ENCODE data around the gene RPS6KB2. TPM values are rescaled to one million over a fixed set of nuclear protein-coding genes. Genes with fewer than 3 reads are reported as not detected.
A peak's percentile ranks its signal among the peaks of the same experiment; 100 is the strongest.

The RPS6KB2 gene
- total and polyA plus RNA-seq, 2 donors (not counting 1 experiment from before 2014, with no cell fraction given) = 29.0 to 30.6 TPM

GRCh38 chr11:67483831-67484665 lies 55.8 kb downstream of the RPS6KB2 start:
- no peak for DNase-seq (ENCODE audit: low read depth in 2 of 2)
- no peaks in the 10 kb centered on the region for H4K20me1 ChIP-seq (ENCODE audit: control insufficient read depth, extremely low read depth, insufficient read depth, low read length)
- no peak overlapping the region for H3K27ac ChIP-seq (ENCODE audit: insufficient read depth, low read length)
- no peak overlapping the region for H3K9ac ChIP-seq (ENCODE audit: insufficient read depth, low read length)
- H3K36me3 ChIP-seq (ENCODE audit: control insufficient read depth, insufficient read depth, low read length) = peaks cover 2% of the 10 kb centered on the region
- peaks cover 7% of the 10 kb centered on the region for H3K4me1 ChIP-seq (ENCODE audit: control insufficient read depth, extremely low read depth, insufficient read depth, low read length)
- peak overlapping the region in 1 of 4 experiments; percentile 72 for H3K4me3 ChIP-seq (replicated peaks in 1 of 4; ENCODE audit: control extremely low read depth in 1 of 4, insufficient read depth in 1 of 4, low read depth in 3 of 4, low read length in 4 of 4)
- no peaks in the 10 kb centered on the region for H3K79me2 ChIP-seq (ENCODE audit: control insufficient read depth, insufficient read depth, low read length)
- no peaks in the 10 kb centered on the region for H3K27me3 ChIP-seq (ENCODE audit: control insufficient read depth, insufficient read depth, low read length)
- H3K4me2 ChIP-seq (ENCODE audit: extremely low read depth, insufficient read depth, low read length) = no peak overlapping the region
- H3K9me3 ChIP-seq (ENCODE audit: control insufficient read depth, insufficient read depth, low read depth, low read length) = no peaks in the 10 kb centered on the region
- TF ChIP-seq EZH2 (IDR thresholded peaks at IDR 0.05; ENCODE audit: low read length, missing control alignments) (no peak), CTCF (conservative IDR thresholded peaks at IDR 0.05 in 1 of 2, IDR thresholded peaks at IDR 0.05 in 1 of 2; ENCODE audit: low read depth in 1 of 2, low read length in 2 of 2) (no peak)
- H2AFZ ChIP-seq (ENCODE audit: low read length) = no peak overlapping the region

DNA sequence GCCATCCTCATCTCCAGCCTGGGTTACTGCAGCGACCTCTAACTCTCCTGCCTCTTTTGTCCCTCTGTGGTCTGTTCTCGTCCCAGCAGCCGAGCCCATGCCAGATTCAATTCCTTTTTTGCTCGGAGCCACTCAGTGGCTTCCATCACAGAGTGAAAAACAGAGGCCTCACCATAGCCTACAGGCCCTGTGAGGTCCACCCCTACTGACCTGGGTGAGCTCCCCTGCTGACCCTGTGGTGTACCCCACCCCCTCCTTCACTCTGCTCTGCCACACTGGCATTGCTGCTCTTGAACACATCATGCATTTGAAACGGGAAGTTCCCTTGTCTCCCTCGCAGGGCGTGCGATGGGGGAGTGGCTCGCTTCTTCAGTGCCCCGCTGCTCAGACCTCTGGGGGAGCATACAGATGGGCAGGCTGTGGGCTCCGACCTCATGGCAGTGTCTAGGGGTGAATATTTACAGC lies 56.6 kb downstream of the RPS6KB2 start:
- Histone ChIP-seq H3K79me2 (ENCODE audit: control insufficient read depth, insufficient read depth, low read length) (no peaks in the 10 kb centered on the region), H3K27ac (ENCODE audit: insufficient read depth, low read length) (no peak overlapping the region), H3K36me3 (ENCODE audit: control insufficient read depth, insufficient read depth, low read length) (peaks cover 2% of the 10 kb centered on the region), H3K4me3 (replicated peaks in 1 of 4; ENCODE audit: control extremely low read depth in 1 of 4, insufficient read depth in 1 of 4, low read depth in 3 of 4, low read length in 4 of 4) (no peak overlapping the region), H3K27me3 (ENCODE audit: control insufficient read depth, insufficient read depth, low read length) (no peaks in the 10 kb centered on the region), H3K4me2 (ENCODE audit: extremely low read depth, insufficient read depth, low read length) (no peak overlapping the region), H3K4me1 (ENCODE audit: control insufficient read depth, extremely low read depth, insufficient read depth, low read length) (peaks cover 7% of the 10 kb centered on the region), H3K9ac (ENCODE audit: insufficient read depth, low read length) (no peak overlapping the region), H3K9me3 (ENCODE audit: control insufficient read depth, insufficient read depth, low read depth, low read length) (no peaks in the 10 kb centered on the region), H4K20me1 (ENCODE audit: control insufficient read depth, extremely low read depth, insufficient read depth, low read length) (no peaks in the 10 kb centered on the region), H2AFZ (ENCODE audit: low read length) (no peak overlapping the region)
- TF ChIP-seq CTCF (conservative IDR thresholded peaks at IDR 0.05 in 1 of 2, IDR thresholded peaks at IDR 0.05 in 1 of 2; ENCODE audit: low read depth in 1 of 2, low read length in 2 of 2) = no peak
- TF ChIP-seq EZH2 (IDR thresholded peaks at IDR 0.05; ENCODE audit: low read length, missing control alignments) = no peak
- no peak for DNase-seq (ENCODE audit: low read depth in 2 of 2)

Other genes starting within 250 kb of the RPS6KB2 start
- 21.6 and 28.9 TPM in 2 replicates for gene GRK2, start 162.0 kb upstream of the RPS6KB2 start, total RNA-seq
- gene GRK2, start 162.0 kb upstream of the RPS6KB2 start, polyA plus RNA-seq = 20.1 and 26.3 TPM in 2 replicates
- gene ANKRD13D, start 139.2 kb upstream of the RPS6KB2 start, total RNA-seq = 31.8 and 45.4 TPM in 2 replicates
- 11.5 and 12.9 TPM in 2 replicates for gene ANKRD13D, start 139.2 kb upstream of the RPS6KB2 start, polyA plus RNA-seq
- 11.3 and 15.7 TPM in 2 replicates for gene SSH3, start 125.0 kb upstream of the RPS6KB2 start, total RNA-seq
- 6.9 and 7.5 TPM in 2 replicates for gene SSH3, start 125.0 kb upstream of the RPS6KB2 start, polyA plus RNA-seq
- 28.5 and 32.4 TPM in 2 replicates for gene POLD4, start 74.9 kb upstream of the RPS6KB2 start, total RNA-seq
- 33.3 and 36.3 TPM in 2 replicates for gene POLD4, start 74.9 kb upstream of the RPS6KB2 start, polyA plus RNA-seq
- gene CLCF1, start 54.9 kb upstream of the RPS6KB2 start, total RNA-seq = 2.3 and 3.6 TPM in 2 replicates
- 6.0 and 6.5 TPM in 2 replicates for gene CLCF1, start 54.9 kb upstream of the RPS6KB2 start, polyA plus RNA-seq
- gene RAD9A, start 36.5 kb upstream of the RPS6KB2 start, total RNA-seq = 3.8 and 6.4 TPM in 2 replicates
- 3.5 and 5.9 TPM in 2 replicates for gene RAD9A, start 36.5 kb upstream of the RPS6KB2 start, polyA plus RNA-seq
- 90.7 and 104 TPM in 2 replicates for gene PPP1CA, start 26.6 kb upstream of the RPS6KB2 start, total RNA-seq
- 135 and 218 TPM in 2 replicates for gene PPP1CA, start 26.6 kb upstream of the RPS6KB2 start, polyA plus RNA-seq
- gene TBC1D10C, start 24.4 kb upstream of the RPS6KB2 start, total RNA-seq = not detected in 2 replicates
- gene TBC1D10C, start 24.4 kb upstream of the RPS6KB2 start, polyA plus RNA-seq = 0.05 TPM in 1 of 2 replicates, not detected in the other
- gene CARNS1, start 12.8 kb upstream of the RPS6KB2 start, total RNA-seq = under 0.01 and 0.17 TPM in 2 replicates
- 0.02 and 0.05 TPM in 2 replicates for gene CARNS1, start 12.8 kb upstream of the RPS6KB2 start, polyA plus RNA-seq
- gene PTPRCAP, start 9.2 kb downstream of the RPS6KB2 start, total RNA-seq = under 0.01 and 0.17 TPM in 2 replicates
- 0.05 TPM in 1 of 2 replicates, not detected in the other for gene PTPRCAP, start 9.2 kb downstream of the RPS6KB2 start, polyA plus RNA-seq
- 88.1 and 112 TPM in 2 replicates for gene CORO1B, start 15.0 kb downstream of the RPS6KB2 start, total RNA-seq
- gene CORO1B, start 15.0 kb downstream of the RPS6KB2 start, polyA plus RNA-seq = 56.3 and 65.5 TPM in 2 replicates
- gene GPR152, start 24.2 kb downstream of the RPS6KB2 start, total RNA-seq = not detected in 2 replicates
- gene GPR152, start 24.2 kb downstream of the RPS6KB2 start, polyA plus RNA-seq = not detected in 2 replicates
- gene CABP4, start 26.9 kb downstream of the RPS6KB2 start, total RNA-seq = not detected in 2 replicates
- gene CABP4, start 26.9 kb downstream of the RPS6KB2 start, polyA plus RNA-seq = not detected in 2 replicates
- gene TMEM134, start 40.8 kb downstream of the RPS6KB2 start, total RNA-seq = 11.2 and 17.2 TPM in 2 replicates
- 16.5 and 22.0 TPM in 2 replicates for gene TMEM134, start 40.8 kb downstream of the RPS6KB2 start, polyA plus RNA-seq
- gene AIP, start 54.5 kb downstream of the RPS6KB2 start, total RNA-seq = 117 and 128 TPM in 2 replicates
- 52.3 and 53.7 TPM in 2 replicates for gene AIP, start 54.5 kb downstream of the RPS6KB2 start, polyA plus RNA-seq
- gene PITPNM1, start 76.9 kb downstream of the RPS6KB2 start, total RNA-seq = 7.4 and 10.2 TPM in 2 replicates
- 4.7 TPM in 2 replicates for gene PITPNM1, start 76.9 kb downstream of the RPS6KB2 start, polyA plus RNA-seq
- gene CDK2AP2, start 79.7 kb downstream of the RPS6KB2 start, total RNA-seq = 6.4 and 7.8 TPM in 2 replicates
- 19.0 and 30.9 TPM in 2 replicates for gene CDK2AP2, start 79.7 kb downstream of the RPS6KB2 start, polyA plus RNA-seq
- not detected in 2 replicates for gene CABP2, start 95.0 kb downstream of the RPS6KB2 start, total RNA-seq
- gene CABP2, start 95.0 kb downstream of the RPS6KB2 start, polyA plus RNA-seq = not detected in 2 replicates
- gene GSTP1, start 155.3 kb downstream of the RPS6KB2 start, total RNA-seq = 444 and 642 TPM in 2 replicates
- 360 and 397 TPM in 2 replicates for gene GSTP1, start 155.3 kb downstream of the RPS6KB2 start, polyA plus RNA-seq
- gene NDUFV1, start 178.4 kb downstream of the RPS6KB2 start, total RNA-seq = 153 and 171 TPM in 2 replicates
- 64.9 and 77.5 TPM in 2 replicates for gene NDUFV1, start 178.4 kb downstream of the RPS6KB2 start, polyA plus RNA-seq
- gene NUDT8, start 201.4 kb downstream of the RPS6KB2 start, total RNA-seq = 4.1 and 5.0 TPM in 2 replicates
- gene NUDT8, start 201.4 kb downstream of the RPS6KB2 start, polyA plus RNA-seq = 0.90 and 1.6 TPM in 2 replicates
- not detected in 2 replicates for gene TBX10, start 211.3 kb downstream of the RPS6KB2 start, total RNA-seq
- not detected in 2 replicates for gene TBX10, start 211.3 kb downstream of the RPS6KB2 start, polyA plus RNA-seq
- not detected in 2 replicates for gene ACY3, start 222.2 kb downstream of the RPS6KB2 start, total RNA-seq
- gene ACY3, start 222.2 kb downstream of the RPS6KB2 start, polyA plus RNA-seq = 0.07 TPM in 1 of 2 replicates, not detected in the other
- not detected in 2 replicates for gene ALDH3B2, start 246.1 kb downstream of the RPS6KB2 start, total RNA-seq
- gene ALDH3B2, start 246.1 kb downstream of the RPS6KB2 start, polyA plus RNA-seq = not detected in 2 replicates

Data from fibroblast of lung (primary cell).